GM18858 (cell line): ENCODE results near the gene THSD1.
"Not testable (repeated sequence)": the region's sequence is repeated elsewhere in the genome, so short reads cannot be mapped to it uniquely, and the experiment has no call there.

Experiments
- ATAC-seq: cut with Tn5 transposase; IDR thresholded peaks from one replicate; pipeline ENCODE4 v1.9.1; 2021; ENCODE audit not compliant: unreplicated experiment

THSD1 gene

DNA sequence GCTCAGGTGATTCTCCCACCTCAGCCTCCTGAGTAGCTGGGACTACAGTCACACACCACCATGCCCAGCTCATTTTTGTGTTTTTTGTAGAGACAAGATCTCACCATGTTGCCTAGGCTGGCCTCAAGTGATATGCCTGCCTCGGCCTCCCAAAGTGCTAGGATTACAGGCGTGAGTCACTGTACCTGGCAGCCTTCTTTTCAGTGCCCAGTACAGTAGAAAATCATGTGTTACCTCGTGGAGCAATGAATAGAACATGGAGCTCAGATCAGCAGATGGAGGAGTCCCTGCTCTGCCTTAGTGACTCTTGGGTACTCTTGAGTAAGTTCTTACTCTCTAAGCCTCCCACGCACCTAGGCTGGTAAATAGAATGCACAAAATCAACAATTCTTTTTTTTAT lies 44.7 kb downstream of the THSD1 start:
- no peak for ATAC-seq

DNA sequence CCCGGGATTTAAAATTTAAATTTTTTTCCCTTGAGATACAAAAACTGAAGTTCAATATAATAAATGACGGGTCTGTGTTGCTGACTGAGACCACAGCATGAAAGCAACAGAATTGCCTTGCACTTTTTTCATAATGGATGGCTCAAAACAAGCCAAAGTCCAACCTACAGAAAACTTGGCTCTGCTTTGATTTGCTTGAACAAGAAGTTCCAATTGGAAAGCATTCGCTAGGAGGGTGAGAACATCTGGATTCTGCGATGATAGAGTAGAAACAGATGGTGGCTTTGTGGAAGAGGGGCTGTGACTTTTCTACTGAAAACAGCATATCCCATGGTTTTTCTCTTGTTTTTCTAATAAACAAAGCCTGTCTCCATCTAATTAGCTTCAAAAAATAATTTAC lies 46.4 kb downstream of the THSD1 start:
- ATAC-seq: no peak

DNA sequence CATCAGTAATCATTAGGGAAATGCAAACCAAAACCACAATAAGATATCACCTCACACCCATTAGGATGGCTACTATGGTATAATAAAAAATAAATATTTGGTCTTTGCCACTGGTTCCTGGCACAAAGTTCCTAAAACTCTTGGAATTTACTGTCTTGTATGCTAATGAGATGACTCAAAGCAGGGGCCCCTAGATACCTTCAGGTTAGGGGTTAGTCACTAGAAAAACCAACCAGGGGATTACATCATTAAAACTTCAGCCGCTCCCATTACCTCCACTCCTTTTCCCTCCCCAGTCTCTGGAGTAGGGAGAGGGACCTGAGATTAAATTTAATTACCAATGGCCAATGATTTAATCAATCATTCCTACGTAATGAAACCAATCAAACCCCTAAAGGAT lies 49.6 kb downstream of the THSD1 start:
- ATAC-seq: no peak

DNA sequence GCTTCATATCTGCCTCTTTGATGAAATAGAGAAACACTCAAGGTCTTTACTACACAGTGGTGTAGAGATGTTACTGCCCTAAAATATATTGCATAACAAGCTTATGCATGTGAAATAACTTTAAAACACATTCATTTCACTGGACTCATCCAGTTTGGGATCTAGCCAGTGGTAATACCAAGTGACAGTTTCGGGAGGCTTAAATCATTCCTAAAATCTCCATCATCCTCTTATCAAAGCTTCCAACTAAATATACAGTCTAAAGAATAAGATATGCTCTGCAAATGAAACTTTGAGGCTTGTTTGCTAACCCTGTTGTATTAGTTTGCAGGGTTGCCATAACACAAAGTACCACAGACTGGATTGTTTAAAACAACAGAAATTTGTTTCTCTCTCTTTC lies 52.8 kb downstream of the THSD1 start:
- no peak for ATAC-seq

DNA sequence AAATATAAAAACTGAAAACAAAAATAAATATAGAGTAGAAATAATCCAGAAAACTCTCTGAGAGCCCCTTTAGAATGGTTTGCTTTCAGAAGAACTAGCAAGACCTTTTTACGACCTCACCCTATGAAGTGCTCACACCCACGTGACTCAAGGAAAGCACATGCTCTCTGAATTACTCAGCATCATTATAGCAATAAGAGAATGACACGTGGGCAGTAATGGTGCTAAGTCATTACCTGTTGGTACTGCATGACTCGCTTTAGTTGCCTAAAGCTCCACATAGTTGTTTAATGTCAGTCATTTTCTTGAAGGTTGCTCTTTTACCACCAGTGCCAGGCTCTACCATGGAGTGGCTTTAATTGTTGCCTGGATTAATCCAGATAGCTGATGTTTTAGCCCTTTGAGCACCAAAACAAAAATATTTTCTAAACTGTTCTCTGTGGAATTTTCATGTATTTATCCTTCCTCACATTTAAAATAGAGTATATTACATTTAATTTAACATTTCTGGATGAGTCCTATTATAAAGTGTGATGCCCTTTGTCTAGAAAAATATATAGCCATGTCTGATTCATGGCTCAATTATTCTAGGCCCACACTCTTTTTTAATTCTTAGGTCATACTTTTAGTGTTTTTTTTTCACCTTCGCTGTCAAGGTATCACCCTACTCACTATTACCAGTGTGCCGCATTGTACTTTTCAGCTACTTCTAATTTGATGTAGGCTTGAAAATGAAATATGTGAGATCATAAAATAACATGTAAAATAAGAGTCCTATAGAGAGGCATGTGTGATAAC lies 56.8 kb downstream of the THSD1 start:
- no peak for ATAC-seq

DNA sequence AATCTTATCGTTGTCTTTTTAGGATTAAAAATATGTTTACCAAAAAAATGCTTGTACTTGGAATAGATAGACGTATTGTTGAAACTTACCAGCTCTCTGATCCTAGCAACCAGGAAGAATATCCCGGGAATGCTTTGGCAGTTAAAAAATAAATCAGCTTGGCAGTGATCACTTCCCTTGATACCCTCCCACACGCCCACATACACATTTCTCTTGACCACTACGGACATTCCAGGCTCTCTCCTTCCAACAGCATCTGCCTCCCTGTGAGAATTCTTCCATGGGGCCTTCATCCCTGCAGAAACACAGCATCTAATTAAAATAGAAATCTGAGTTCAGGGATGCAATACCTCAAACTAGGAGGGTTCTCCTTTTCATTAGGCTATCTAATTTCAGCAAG lies 57.9 kb downstream of the THSD1 start:
- ATAC-seq: no peak

DNA sequence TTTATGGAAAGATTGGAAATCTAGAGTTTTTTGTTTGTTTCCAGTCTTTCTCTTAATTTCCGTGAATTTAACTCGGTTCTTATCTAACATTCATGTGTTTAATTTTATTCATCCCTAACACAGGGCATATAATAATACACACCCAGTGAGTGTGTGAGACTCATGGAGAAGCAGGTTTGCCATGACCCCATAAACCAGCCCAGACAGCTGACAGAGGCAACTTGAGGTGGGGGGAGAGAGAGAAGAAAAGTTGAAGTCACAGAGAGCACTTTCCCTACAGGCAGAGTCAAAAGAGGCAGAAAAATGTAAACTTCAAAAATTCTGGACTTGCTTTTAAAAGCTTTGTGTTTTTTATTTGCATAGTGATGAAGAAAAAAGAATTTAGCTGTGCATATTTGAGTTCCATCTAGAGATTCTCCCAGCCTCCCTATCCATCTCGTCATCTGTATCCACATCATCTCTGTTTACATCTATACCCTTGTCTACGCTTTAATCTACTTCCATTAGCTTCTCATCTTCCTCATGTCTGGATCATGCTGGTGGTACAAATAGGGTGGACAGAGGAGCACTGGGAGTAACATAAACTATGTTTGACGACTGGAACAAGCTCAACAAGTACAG lies 60.2 kb downstream of the THSD1 start:
- no peak for ATAC-seq

DNA sequence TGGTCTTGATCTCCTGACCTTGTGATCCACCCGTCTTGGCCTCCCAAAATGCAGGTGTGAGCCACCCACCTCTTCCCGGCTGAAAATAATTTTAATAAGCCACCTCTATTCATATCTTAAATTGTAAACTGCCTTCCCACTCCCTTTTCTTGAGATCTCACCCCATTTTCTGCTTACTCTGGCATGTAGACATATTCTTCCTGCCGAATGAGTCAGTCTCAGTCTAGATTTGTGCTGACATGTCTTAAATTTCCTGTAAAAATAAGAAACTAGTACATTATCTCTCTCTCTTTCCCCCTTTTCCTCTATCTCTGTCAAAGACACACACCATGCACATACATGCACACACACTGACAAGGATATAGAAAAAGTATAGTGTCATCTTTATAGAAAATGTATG lies 60.9 kb downstream of the THSD1 start:
- ATAC-seq: no peak

DNA sequence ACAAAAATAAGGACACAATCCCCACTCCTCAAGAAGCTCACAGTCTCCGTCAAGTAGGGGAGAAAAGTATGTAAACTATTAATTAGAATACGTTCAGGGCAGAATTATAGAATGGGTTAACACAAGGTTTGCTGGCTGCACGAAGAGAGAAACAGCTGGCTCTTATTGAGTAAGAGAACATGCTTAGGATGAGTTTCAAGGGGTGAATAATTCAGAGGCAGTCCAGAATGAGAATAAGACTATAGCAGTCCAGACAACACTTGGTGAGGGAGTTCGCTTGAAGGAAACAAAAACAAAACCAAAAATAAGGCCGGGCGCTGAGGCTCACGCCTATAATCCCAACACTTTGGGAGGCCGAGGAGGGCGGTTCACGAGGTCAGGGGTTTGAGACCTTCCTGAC lies 61.9 kb downstream of the THSD1 start:
- ATAC-seq: no peak

DNA sequence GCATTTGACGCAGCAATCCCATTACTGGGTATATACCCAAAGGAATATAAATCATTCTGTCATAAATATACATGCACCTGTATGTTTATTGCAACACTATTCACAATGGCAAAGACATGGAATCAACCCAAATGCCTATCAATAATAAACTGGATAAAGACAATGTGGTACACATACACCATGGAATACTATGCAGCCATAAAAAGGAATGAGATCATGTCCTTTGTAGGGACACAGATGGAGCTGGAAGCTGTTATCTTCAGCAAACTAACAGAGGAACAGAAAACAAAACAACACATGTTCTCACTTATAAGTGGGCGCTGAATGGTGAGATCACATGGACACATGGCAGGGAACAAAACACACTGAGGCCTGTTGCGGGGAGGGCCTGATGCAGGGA lies 63.8 kb downstream of the THSD1 start:
- not testable (repeated sequence) for ATAC-seq

DNA sequence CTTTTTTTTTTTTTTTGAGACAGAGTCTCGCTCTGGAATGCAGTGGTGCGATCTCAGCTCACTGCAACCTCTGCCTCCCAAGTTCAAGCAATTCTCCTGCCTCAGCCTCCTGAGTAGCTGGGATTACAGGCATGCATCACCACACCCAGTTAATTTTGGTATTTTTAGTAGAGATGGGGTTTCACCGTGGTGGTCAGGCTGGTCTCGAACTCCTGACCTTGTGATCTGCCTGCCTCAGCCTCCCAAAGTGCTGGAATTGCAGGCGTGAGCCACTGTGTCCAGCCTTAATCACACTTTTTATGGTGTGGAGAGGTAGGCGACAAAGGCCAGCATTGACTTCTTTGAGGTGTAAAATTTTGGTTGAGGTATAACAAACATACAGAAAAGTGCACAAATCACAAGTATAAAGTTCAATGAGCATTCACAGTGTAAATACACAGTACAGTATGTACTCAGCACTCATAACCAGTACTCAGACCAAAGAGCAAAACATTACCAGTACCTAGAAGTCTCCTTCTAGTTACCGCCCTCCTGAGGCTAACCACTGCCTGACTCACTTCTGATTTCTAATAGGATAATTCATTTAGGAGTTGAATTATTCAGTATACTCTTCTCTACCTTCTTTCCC lies 68.0 kb downstream of the THSD1 start:
- ATAC-seq: not testable (repeated sequence)

DNA sequence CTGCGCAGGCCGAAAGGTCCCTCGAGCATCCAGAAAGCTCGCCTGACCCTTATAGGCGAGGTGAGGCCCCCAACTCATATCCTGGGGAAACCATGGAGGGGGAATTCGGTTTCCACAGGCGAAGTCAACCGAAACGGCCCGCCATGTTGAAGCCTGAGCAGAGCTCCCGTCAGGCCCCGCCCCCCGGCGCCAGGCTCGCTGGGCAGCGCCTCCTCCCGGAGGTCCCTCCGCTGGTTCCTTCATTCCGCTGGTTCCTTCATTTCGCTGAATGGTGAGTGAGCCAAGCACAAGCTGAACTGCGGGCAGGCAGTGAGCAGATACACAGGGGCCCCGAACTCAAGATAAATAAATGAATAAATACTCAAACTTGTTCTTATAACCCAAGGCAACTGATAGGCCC lies 71.9 kb downstream of the THSD1 start:
- ATAC-seq: not testable (repeated sequence)

DNA sequence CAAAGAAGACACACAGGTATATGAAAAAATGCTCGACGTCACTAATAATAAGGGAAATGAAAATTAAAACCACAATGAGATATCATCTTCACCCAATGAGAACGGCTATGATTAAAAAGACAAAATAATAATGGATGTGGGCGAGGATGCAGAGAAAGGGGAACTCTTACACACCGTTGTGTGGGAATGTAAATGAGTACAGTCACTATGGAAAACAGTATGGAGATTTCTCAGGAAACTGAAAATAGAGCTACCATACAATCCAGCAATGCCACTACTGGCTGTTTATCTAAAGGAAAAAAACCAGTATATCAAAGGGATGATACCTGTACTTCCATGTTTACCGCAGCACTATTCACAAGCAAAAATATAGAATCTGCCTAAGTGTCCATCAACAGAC lies 74.1 kb downstream of the THSD1 start:
- not testable (repeated sequence) for ATAC-seq
